GM21367 (cell line): ENCODE data around the gene DOK5.
"Not testable (repeated sequence)": the region's sequence is repeated elsewhere in the genome, so short reads cannot be mapped to it uniquely, and the experiment has no call there.

Source experiments
- ATAC-seq: cut with Tn5 transposase; IDR thresholded peaks from one replicate; pipeline ENCODE4 v1.9.1; 2021; ENCODE audit not compliant: unreplicated experiment

The DOK5 gene

GRCh38 chr20:54469952-54470351 lies 5.4 kb upstream of the DOK5 start:
- no peak for ATAC-seq

- ATAC-seq: no peak
Measured at GRCh38 chr20:54470697-54471096, 4.7 kb upstream of the DOK5 start.

- ATAC-seq: no peak
Measured at GRCh38 chr20:54472607-54473006, 2.8 kb upstream of the DOK5 start.

- no peak for ATAC-seq
Measured at GRCh38 chr20:54473340-54473739, 2.1 kb upstream of the DOK5 start.

GRCh38 chr20:54474046-54474445 lies 1.3 kb upstream of the DOK5 start:
- ATAC-seq: no peak

- ATAC-seq: no peak
Measured at GRCh38 chr20:54474866-54475265, 527 bp upstream of the DOK5 start.

GRCh38 chr20:54476169-54477009 lies 996 bp downstream of the DOK5 start:
- no peak for ATAC-seq

GRCh38 chr20:54477191-54477955 lies 2.0 kb downstream of the DOK5 start:
- no peak for ATAC-seq

- ATAC-seq: no peak
Measured at GRCh38 chr20:54479138-54479906, 3.9 kb downstream of the DOK5 start.

- not testable (repeated sequence) for ATAC-seq
Measured at GRCh38 chr20:54479937-54480336, 4.5 kb downstream of the DOK5 start.

- ATAC-seq: no peak
Measured at GRCh38 chr20:54481442-54481841, 6.0 kb downstream of the DOK5 start.

GRCh38 chr20:54485631-54486030 lies 10.2 kb downstream of the DOK5 start:
- ATAC-seq: no peak

GRCh38 chr20:54486585-54486984 lies 11.2 kb downstream of the DOK5 start:
- no peak for ATAC-seq

GRCh38 chr20:54488442-54488841 lies 13.0 kb downstream of the DOK5 start:
- no peak for ATAC-seq

GRCh38 chr20:54491506-54491905 lies 16.1 kb downstream of the DOK5 start:
- no peak for ATAC-seq

- no peak for ATAC-seq
Measured at GRCh38 chr20:54494303-54495006, 19.1 kb downstream of the DOK5 start.

- ATAC-seq: no peak
Measured at GRCh38 chr20:54497931-54498718, 22.7 kb downstream of the DOK5 start.

- no peak for ATAC-seq
Measured at GRCh38 chr20:54499111-54499510, 23.7 kb downstream of the DOK5 start.

GRCh38 chr20:54502179-54502578 lies 26.8 kb downstream of the DOK5 start:
- ATAC-seq: no peak

- ATAC-seq: no peak
Measured at GRCh38 chr20:54506643-54507042, 31.2 kb downstream of the DOK5 start.
